HG02943 (cell line): ENCODE results near the gene NOB1.

Experiments
- ATAC-seq: cut with Tn5 transposase; IDR thresholded peaks from one replicate; pipeline ENCODE4 v1.9.1; 2021; ENCODE audit warnings: mild to moderate bottlenecking, low read depth, moderate library complexity; ENCODE audit not compliant: unreplicated experiment

NOB1 gene

GRCh38 chr16:69691980-69692911 lies 62.5 kb downstream of the NOB1 start:
- no peak for ATAC-seq
